HG02852 (cell line): Measurements from ENCODE around the gene GMPPB.

Experiments used
- ATAC-seq: cut with Tn5 transposase; IDR thresholded peaks from one replicate; pipeline ENCODE4 v1.9.1; 2021; ENCODE audit warnings: mild to moderate bottlenecking, moderate library complexity; ENCODE audit not compliant: unreplicated experiment

The GMPPB gene

GRCh38 chr3:49673121-49673714 is 50.5 kb downstream of the GMPPB start:
- ATAC-seq, result no peak

GRCh38 chr3:49671291-49672288 is 52.2 kb downstream of the GMPPB start:
- no peak for ATAC-seq

- ATAC-seq, result no peak
Observed at GRCh38 chr3:49670940-49671290, 52.8 kb downstream of the GMPPB start.
